HG03571 (cell line): ENCODE results near the gene NT5C3A.
A peak's percentile ranks its signal among the peaks of the same experiment; 100 is the strongest.
"Not testable (repeated sequence)": the region's sequence is repeated elsewhere in the genome, so short reads cannot be mapped to it uniquely, and the experiment has no call there.

Experiments used
- ATAC-seq: cut with Tn5 transposase; IDR thresholded peaks from one replicate; pipeline ENCODE4 v1.9.1; 2021; ENCODE audit not compliant: unreplicated experiment

Gene NT5C3A

DNA sequence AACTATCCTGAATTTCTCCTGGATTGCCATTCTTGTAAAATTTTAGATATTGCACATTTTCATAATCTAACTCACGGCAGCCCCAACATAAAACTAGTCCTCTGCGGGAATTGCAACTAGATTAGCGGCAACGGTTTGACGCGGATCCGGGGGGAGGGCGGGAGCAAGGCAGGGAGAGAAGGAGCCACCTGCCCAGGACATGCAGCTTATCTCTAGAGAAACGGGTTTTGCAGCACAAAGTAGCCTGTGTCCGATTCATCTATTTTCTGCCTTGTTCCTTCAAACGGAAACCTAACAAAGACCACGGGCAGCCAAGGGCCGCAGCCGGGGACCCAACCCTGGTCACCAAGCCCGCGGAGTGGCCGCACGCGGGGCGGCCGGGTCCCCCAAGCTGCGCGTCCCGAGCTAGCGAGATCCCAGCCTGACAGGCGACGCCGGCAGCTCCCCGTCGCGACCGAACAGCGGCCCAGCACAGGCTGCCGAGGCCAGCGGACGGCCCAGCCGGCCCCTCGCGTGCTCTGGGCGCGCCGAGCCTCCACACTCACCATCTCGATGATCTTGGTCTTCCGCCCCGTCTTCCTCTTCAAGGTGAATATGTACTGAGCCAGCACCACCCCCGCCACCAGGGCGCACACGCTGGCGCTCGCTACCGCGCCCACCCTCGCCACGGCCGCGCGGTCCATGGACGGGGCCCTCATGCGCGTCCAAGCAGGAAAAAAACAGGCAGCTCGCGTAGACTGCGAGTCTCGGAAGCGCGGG, at the start of gene NT5C3A:
Gene NT5C3A, minus strand, starts transcription at position 754 of the 759 bp plus-strand sequence. Its CDS starts 71 bp downstream, at position 683.
- peak; percentile 42 for ATAC-seq

DNA sequence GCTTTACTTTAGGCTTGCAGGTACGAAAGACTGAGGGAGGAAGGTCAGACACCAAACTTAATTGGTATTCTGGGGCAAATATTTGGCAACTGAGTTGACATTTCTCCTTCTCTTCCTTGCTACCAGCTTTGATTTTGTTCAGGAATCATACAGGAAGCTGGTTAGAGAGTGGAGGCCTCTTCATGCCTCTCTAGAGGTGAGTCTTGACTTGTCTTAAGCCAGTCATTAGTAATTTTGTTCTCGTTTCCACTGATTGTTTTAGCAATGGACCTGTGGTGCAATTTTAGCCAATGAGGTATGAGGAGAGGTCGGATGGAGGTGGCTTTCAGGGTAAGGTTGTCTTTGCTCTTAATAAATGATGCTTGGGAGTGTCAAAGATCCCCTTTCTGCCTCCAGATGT, 49.0 kb upstream of the NT5C3A start:
- ATAC-seq = no peak

DNA sequence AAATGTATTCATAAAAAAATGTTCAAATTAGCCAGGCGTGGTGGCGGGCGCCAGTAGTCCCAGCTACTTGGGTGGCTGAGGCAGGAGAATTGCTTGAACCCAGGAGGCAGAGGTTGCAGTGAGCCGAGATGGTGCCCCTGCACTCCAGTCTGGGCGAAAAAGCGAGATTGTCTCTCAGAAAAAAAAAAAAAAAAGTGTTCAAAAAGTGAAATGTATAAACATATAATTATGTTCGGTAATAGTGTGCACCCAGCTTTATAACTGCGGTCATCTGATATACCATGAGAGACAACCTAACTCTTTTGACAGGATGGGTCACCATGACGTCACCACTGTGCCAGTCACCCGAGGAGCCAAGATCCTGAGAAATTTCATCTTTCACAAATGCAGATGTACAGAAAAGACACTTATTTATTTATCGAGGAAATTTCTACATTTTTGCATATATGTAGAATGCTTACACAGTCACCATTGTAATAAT, 47.2 kb upstream of the NT5C3A start:
- no peak for ATAC-seq

DNA sequence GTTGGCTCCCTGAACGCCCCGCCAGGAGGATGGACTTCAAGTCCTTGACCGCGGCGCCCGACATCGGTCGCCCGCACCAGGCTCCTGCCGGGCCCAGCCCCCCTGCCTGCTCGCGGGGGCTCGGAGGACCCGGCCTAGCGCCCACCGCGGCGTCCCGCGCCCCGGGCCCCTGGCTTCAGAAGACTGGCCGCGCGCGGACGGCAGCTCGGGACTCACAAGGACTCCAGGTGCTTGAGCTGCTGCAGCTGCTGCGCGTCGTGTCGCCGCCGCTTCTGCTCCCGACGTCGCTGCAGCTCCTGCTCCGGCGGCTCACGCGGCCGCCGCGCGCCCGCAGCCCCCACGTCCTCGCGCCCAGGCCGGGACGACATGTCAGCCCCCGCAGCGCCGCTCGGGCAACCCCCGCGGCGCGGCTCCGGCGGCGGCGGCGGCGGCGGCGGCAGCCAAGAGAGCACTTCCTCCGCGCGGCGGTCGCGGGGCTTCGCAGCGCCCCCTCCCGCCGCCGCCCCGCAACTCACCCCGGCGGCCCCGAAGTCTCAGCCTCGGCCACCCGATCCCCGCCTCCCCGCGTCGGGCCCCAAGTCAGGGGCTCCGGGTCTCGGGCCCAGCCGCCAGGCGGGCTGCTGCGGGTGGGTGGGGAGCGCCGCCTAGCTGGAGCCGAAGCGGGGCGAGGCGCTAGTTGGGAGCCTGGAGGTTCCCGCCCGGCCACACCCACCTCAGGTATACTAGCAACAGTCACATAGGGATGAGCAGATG, 46.6 kb upstream of the NT5C3A start, which contains the start of gene RP9:
Gene RP9, minus strand, starts transcription at position 400 of the 753 bp plus-strand sequence. Its CDS starts 32 bp downstream, at position 368.
- ATAC-seq = peak; percentile 84

DNA sequence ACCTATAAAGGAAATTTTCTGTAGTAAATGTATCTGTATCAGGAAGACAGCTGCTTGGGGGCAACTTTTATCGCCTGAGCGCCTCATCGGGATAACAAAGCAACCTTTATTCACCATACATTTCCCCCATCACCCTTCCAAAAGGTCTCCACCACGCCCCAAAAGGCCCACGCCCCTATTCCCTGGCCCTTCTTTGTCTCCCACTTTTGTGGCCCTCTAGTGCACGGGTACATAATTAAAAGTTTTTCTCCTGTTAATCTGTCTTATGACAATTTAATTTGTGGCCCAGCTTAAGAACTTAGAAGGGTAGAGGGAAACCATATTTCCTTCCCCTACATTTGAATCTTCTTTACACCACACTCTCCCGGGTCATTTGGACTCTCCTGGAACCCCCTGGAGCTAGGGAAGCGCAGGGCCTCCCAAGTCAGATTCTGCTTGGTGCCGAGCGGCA, 46.0 kb upstream of the NT5C3A start:
- no peak for ATAC-seq

DNA sequence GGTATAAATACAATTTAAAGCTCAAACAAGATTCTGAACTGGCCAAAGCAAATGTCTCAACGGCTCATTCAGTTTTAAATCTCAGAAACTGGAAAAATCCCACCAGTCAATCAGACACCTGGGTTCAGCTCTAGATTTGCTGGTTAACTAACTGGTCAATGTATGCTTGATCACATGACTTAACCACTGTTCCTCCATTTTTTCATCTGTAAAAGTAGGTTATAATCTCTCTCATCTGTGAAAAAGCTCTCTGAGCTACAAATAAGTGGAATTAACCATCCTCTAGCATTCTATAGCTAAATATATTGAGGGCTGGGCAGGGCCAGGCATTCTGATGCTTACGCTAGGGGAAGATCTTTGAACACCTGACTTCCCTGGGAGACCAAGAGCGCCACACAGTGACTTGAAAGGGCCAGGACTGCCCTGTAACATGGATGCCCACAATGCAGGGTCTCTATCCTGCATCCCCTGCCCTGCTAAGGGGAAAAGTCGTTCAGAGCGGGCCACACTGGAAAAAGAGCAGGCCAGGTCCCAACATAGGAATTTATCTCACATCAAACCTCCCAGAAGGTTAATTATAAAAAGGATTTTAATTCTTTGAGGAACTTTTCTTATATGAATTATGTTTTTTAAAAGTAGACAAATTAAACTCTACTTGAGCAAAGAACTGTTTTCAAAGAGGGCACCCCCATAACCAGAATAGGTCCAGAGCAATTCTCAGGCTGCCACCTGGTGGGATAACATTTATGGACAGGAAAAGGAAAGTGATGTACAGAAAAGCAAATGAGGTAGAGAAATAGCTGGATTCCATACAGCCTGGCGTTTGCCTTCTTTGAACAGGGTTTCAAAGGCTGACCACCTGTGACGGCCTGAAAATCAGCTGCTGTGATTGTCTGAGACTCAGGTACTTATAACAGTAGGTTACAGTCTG, 44.8 kb upstream of the NT5C3A start:
- ATAC-seq = peak; percentile 31

DNA sequence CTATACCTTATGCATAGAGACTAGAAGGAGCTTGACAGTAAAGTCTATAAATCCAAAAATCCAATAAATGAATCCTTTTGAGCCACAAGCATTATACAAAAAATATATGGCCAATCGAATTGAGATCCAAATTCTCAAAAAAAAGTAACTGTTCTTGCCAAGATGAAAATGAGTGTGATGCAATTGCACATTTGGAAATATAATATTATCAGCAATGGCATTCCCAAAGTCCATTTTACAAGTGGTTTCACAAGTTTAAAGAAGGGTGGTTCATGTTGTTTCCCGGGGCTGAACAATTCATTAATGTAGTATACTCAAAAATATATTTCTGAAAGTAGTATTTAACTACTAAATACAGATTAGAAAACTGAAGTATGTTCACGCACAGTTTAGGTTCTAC, 39.3 kb upstream of the NT5C3A start:
- ATAC-seq = no peak

DNA sequence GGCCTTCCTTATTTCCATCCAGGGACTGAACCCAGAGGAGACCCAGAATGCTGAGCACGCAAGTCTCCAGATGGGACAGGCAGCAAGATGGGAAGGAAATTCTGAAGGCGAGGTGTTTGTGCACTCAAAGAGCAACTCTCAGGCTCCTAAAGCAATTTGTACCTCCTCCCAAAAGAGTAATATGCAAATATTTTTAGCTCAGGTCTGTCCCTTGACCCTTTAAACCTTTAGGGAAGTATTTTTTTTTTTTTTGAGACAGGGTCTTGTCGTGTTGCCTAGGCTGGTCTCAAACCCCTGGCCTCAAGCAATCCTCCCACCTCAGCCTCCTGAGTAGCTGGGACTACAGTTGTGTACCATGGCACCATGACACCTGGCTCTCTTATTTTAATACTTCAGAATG, 38.2 kb upstream of the NT5C3A start:
- ATAC-seq = no peak

DNA sequence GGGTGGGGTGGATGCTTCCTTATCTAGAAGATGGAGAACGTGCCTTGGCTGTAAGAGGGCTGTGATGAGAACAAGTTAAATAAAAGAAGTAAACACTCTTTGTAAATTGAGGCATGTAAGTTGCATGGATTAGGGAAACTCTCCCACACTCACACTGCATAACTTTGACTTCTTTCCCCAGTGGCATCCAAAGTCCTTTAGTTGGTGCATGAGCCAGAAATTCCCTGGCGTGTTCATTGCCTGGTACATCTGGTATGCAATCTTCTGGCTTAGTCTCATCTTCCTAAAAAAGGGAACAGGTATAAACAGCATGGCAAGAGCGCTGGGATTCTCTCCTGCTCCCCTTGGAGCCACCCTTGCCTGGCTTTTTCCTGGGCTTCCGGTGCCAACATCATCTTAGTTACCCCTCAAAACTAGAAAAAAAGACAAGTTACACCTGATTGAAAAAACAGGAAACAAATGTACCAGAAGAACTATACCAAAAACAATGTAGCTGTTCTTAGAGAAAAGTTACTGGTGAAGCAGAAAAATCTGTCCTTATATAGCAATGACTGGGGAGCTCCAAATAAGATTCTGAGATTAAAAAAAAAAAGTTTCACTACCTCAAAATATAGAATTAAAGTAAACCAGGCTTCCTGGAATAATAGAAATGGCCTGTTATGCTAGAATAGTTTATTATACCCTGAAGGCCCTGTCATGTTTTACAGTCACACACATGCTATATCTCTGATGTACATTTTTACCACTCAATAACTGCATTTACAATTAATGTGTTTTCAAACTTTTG, 36.8 kb upstream of the NT5C3A start:
- ATAC-seq = no peak

DNA sequence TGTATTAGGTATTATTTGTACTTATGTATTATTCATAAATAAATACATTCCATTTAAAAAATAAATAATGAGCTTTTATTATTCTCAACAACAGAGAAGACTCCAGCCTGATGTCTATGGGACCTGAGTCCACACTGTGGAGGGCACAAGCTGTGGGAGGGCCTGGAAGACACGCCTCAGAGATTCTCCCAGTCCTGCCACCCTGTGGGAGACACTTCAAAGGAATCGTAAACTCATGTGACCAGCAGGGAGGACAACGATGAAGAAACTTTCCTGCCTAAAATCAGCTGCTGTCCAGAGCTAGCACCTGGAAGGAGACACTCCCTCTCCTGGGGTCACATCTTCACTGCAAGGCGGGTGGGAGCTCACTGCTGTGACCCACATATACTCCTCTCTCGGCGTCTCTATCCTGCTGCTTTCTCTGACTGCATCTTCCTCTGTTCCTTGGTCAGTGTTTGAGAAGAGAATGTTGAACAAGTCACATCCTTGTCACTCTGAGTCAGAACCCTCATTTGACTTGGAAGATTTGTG, 32.2 kb upstream of the NT5C3A start:
- not testable (repeated sequence) for ATAC-seq

DNA sequence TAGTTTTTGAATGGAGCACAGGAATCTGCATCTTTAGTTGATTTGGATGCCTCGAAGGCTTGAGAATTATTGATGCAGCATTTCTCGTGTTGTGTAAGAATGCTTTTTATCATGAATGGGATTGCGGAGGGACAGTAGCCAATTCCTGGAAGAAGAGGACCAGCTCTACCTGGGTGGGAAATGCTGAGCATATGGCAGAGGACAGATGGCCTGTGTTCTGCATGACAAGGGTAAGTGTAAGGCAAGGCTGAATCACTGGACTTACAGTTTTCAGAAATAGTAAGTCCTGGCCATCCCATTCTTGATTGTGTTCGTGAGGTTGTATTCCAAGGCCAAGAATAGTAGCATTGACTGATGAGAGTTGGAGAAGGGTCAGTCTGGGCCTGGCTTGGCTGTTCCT, 30.7 kb upstream of the NT5C3A start:
- ATAC-seq = no peak

DNA sequence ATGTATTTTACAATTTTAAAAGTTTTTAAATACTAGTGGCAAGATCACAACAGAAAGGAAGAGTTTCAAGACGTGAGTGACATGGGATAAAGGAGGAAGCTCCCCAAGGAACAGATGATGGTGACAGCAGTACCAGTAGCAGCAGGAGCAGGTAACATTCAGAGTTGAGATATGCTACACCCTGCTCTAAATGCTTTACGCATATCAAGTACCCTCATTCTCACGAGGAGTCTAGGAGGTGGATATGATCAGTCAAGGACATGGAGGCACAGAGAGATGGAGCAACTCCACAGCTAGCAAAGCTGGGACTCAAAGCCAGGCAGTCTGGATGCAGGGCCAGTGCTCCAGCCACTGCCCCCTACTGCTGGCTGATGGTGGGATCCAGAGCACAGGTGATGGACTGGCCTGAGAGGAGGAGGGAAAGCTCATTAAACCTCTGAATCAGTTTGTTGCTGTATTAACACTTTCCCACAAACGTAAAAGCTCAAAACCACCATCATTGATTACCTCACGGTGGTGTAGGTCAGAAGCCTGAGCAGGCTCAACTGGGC, 29.1 kb upstream of the NT5C3A start:
- ATAC-seq = no peak

DNA sequence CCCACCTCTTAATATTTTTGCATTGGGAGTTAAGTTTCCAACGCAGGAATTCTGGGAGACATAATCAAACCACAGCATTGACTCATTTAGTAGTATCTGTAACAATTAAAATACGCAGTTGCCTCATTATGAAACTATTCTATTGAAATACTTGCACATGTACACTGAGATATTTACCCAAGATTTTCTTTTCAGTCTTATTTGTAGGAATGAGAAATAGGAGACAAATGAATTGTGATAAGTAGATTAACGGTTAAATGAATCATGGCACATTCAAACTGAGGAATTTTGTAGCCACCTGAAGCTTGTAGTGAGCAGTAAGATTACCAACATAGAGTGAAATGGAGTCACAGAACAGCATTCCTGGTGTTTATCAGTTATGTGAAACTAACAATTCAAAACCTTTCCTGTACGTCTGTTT, 28.5 kb upstream of the NT5C3A start:
- ATAC-seq = no peak

DNA sequence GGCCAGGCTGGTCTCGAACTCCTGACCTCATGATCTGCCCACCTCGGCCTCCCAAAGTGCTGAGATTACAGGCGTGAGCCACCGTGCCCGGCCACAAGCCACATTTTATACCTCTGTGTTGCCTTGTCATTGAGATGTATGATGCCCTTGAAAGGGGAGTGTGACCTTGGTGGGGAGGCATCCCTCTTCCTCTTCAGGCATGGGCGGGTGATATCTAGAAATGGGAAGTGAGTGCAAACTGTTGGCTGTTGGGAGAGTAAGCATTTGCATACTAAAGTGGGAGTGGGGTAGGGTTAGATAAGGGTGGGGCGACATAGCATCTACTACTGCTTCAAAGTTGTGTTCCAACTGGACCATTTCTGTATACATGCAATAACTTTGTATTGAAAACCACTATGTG, 26.6 kb upstream of the NT5C3A start:
- ATAC-seq = no peak

DNA sequence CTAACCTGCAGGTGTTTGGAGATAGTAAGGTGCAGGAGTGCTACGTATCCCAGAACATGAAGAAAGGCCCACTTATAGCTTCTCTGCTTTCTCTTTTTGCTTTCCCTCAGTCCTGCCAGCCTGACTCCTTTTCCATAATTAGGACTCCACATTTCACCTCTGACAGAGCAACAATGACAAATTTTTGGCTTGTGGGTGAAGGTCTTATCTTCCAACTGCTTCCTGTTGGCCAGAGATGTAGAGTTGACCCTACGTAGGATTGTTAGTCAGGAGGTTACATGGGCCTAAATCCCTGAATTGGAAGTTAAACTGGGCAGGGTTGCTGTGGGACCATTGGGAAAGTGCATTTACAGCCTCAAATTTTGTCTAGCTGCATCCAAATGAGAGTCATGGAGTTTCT, 25.3 kb upstream of the NT5C3A start:
- no peak for ATAC-seq

DNA sequence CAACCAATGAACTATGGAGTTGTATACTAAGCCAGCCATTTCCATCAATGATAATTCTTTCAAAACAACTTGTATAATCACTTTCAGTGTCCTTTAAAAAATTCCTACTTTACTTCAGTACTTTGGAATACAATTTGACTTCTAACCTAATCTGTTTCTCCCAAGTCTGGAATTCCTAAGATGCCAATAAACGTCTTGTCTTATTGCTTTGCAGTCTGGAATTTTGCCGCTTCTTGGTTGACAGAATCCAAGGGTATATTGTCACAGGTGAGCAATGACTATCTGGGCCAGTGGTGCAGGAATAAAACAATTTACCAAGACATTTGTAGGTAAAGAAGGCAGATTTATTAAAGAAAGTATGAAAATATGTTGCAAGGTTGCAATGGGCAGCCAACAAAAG, 24.8 kb upstream of the NT5C3A start:
- no peak for ATAC-seq

DNA sequence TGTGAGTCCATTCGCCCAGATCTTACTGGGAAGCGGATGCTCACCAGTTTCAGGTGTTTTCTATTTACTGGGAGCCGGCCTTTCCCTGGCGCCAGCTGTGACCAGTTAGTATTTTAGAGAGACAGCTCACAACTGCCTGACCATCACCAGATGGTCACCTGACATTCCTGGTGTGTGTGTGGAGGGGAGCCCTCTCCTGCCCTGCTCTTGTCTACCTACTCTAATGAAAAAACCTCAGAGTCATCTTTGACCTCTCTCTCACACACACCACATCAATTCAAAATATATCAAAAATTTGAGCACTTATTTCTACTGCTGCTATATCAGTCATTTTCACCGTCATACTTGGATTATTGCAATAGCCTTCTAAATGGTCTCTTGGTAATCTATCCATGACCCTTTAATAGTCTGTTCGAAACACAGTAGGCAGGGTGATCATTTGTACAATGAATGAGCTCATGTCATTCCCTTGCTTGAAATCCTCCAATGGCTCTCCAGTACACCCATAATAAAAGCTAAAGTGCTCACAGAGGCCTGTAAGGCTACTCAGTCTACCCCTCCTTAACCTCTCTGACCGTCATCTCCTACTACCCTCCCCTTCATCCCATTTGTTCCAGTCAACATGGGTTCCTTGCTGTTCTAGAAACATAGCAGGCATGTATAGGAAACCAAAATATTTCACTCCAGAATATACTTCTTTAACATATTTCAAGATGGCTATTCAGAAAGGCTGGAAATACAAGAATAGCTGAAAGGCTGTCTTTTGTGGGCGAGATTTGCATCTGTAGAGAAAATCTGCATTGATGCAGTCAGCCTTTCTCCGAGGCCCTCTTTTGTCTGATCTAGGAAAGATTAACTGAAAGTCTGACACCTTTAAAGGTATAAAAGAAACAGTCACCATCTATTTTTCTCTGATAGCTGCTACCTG, 17.5 kb upstream of the NT5C3A start:
- ATAC-seq = no peak

DNA sequence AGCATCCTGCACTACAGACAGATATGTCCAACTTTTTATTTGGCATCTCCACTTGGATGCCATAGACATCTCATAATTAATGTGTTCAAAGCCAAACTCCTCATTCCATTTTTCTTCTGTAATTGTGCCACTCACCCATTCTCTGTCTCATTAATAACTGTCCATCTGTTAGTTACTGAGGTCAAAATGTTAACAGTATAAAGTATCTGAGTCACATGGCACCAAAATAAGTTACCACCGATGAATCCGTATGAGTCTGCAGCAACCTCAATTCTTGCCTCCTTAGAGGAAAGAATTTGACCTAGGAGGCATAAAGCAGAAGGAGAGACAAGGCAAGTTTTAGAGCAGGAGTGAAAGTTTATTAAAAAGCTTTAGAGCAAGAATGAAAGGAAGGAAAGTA, 16.5 kb upstream of the NT5C3A start:
- no peak for ATAC-seq

DNA sequence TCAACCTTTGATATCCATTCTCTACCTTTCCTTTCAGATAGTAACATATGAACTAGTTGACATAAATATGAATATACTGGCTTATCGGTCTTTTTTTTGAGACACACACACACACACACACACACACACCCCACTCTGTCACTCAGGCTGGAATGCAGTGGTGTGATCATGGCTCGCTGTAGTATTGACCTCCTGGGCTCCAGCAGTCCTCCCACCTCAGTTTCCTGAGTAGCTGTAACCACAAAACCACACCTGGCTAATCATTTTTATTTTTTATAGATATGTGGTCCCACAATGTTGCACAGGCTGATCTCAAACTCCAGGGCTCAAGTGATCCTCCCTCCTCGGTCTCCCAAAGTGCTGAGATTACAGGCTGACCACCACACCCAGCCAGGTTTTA, 14.2 kb upstream of the NT5C3A start:
- ATAC-seq = peak; percentile 83
